Astrocyte (in vitro differentiated cells and primary cell): ENCODE measurements around the gene IMMP2L. TPM values are rescaled to one million over a fixed set of nuclear protein-coding genes. Genes with fewer than 3 reads are reported as not detected.
"Not testable (repeated sequence)": the region's sequence is repeated elsewhere in the genome, so short reads cannot be mapped to it uniquely, and the experiment has no call there.

Source experiments
- DNase-seq: peaks from one replicate; pipeline ENCODE4 v3.0.0-alpha.2; 2010; ENCODE audit warnings: low read depth
- FAIRE-seq: peaks from 2 replicates; lab custom pipeline; 2011; peaks lifted over from hg19 to GRCh38; lab: Jason Lieb, UNC
- H2AFZ ChIP-seq: 2 replicates; pipeline ENCODE4 v1.6.0; 2012; ENCODE audit warnings: low read depth, low read length, inconsistent platforms
- H3K27ac ChIP-seq: 2 replicates; pipeline ENCODE4 v1.5.1; 2011; ENCODE audit warnings: low read depth, low read length, inconsistent platforms
- H3K27me3 ChIP-seq: 2 replicates; pipeline ENCODE4 v1.6.0; 2011; ENCODE audit warnings: low read length, inconsistent platforms; ENCODE audit not compliant: insufficient read depth
- H3K36me3 ChIP-seq: 2 replicates; pipeline ENCODE4 v1.5.1; 2011; ENCODE audit warnings: low read length, inconsistent platforms; ENCODE audit not compliant: insufficient read depth
- H3K4me1 ChIP-seq: 2 replicates; pipeline ENCODE4 v1.5.1; 2011; ENCODE audit warnings: low read length, inconsistent platforms; ENCODE audit not compliant: insufficient read depth
- H3K4me2 ChIP-seq: 2 replicates; pipeline ENCODE4 v1.6.0; 2012; ENCODE audit warnings: low read length, inconsistent platforms
- H3K4me3 ChIP-seq: 2 replicates; pipeline ENCODE4 v1.5.1; 2011; ENCODE audit warnings: low read depth, mild to moderate bottlenecking, low read length, inconsistent platforms; ENCODE audit not compliant: insufficient read depth
- H3K79me2 ChIP-seq: 2 replicates; pipeline ENCODE4 v1.6.0; 2012; ENCODE audit warnings: mild to moderate bottlenecking, low read length, inconsistent platforms; ENCODE audit not compliant: insufficient read depth
- H3K9ac ChIP-seq: 2 replicates; pipeline ENCODE4 v1.6.0; 2012; ENCODE audit warnings: mild to moderate bottlenecking, low read length, inconsistent platforms
- H3K9me3 ChIP-seq: 2 replicates; pipeline ENCODE4 v1.5.1; 2012; ENCODE audit warnings: low read depth, mild to moderate bottlenecking, low read length, inconsistent platforms; ENCODE audit not compliant: insufficient read depth
- H4K20me1 ChIP-seq: 2 replicates; pipeline ENCODE4 v1.6.0; 2012; ENCODE audit warnings: low read length, inconsistent platforms; ENCODE audit not compliant: insufficient read depth
- H3K27ac Mint-ChIP-seq: one replicate; pipeline ENCODE4 v1.8.0; 2021; ENCODE audit warnings: mild to moderate bottlenecking, mixed read lengths; ENCODE audit not compliant: unreplicated experiment
- H3K27me3 Mint-ChIP-seq: one replicate; pipeline ENCODE4 v1.8.0; 2021; ENCODE audit warnings: low read depth, mixed read lengths; ENCODE audit not compliant: unreplicated experiment
- H3K36me3 Mint-ChIP-seq: one replicate; pipeline ENCODE4 v1.8.0; 2021; ENCODE audit warnings: low read depth, mixed read lengths; ENCODE audit not compliant: unreplicated experiment
- H3K4me1 Mint-ChIP-seq: one replicate; pipeline ENCODE4 v1.8.0; 2021; ENCODE audit warnings: low read depth, mixed read lengths; ENCODE audit not compliant: unreplicated experiment
- H3K4me3 Mint-ChIP-seq: one replicate; pipeline ENCODE4 v1.8.0; 2021; ENCODE audit warnings: mild to moderate bottlenecking, moderate library complexity, mixed read lengths; ENCODE audit not compliant: unreplicated experiment
- H3K9me3 Mint-ChIP-seq: one replicate; pipeline ENCODE4 v1.8.0; 2021; ENCODE audit warnings: mild to moderate bottlenecking, mixed read lengths; ENCODE audit not compliant: unreplicated experiment
- EZH2 ChIP-seq: IDR thresholded peaks from 2 replicates; pipeline ENCODE4 v1.6.1; 2012; ENCODE audit warnings: mild to moderate bottlenecking, low read length, inconsistent platforms; ENCODE audit not compliant: insufficient read depth
- total RNA-seq: library from RNA; stranded (reverse); gene quantifications from 2 replicates; pipeline ENCODE4 v1.2.1, GENCODE V29; 2021
- TF ChIP-seq, protein P1 (sequence below): IDR thresholded peaks from 2 replicates; pipeline ENCODE4 v1.5.1; 2011; ENCODE audit warnings: low read depth, mild to moderate bottlenecking, inconsistent platforms, low read length, moderate library complexity; ENCODE audit not compliant: insufficient read depth

IMMP2L gene
- total RNA-seq, 1 donor from 2014 or later, result 13.8 TPM

DNA sequence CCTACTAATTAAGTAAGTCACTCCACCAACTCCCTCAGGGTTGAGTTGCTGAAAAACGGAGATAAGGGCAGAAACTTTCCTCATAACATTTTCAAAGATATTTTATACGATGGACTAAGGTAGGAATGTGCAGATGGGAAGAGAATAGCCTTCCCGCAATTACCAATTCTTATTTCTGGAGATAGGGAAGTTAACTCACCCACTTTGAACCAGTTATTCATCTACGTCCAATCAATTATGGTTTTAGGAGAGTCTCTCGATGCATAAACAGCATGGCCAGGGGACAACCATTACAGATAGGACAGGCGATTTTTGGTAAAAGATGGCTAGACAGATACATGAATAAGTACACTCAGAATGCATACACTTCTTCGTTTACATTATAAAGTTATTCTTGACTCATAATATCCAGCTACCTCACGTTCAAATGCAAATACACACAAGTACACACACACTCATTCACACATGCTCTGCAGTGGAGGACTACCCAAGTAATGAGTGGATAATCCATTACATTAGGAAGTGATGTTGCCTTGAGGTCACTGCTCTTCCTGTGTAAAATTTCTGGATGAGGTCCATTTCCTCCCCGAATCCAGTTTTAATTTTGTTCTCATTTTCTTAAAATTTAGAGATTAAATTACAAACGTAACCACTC lies 25.2 kb upstream of the IMMP2L start:
- peaks cover 4% of the 10 kb centered on the region for H3K4me1 Mint-ChIP-seq
- no peaks in the 10 kb centered on the region for H3K79me2 ChIP-seq

DNA sequence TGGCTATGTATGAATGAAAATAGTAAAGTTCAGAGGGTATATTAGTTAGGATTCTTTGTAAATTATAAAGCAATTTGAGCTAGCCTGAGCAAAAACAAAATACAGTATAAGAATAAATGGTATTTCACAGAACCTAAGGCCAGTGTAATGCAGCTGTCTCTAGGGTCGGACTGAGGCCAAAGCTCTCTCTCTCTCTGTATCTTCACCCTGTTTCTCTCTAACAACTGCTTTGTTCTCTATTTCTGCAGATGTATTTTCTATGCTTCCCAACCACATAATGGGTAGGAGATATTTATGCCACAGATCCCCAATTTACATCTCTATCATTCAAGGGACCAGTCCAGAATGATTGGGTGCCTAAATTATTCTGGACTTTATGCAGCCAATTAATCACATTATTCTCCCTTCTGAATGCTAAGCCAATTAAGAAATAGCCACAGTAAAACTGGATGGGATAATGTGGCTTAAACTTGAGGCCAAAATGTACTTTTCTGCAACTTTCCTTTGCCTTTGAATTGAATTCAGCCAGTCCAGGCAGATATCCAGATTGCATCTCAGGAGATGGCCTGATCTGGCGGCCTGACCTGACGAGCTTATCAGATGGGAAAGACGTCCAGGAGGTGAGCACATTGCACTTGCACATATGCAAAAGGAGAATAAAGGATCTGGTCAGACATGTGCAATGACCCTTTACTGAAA lies 24.6 kb upstream of the IMMP2L start:
- Histone ChIP-seq H3K27ac (no peak overlapping the region), H4K20me1 (no peaks in the 10 kb centered on the region), H3K4me3 (no peak overlapping the region), H3K4me2 (no peak overlapping the region), H3K9me3 (no peaks in the 10 kb centered on the region), H3K9ac (no peak overlapping the region), H3K27me3 (no peaks in the 10 kb centered on the region), H3K4me1 (no peaks in the 10 kb centered on the region), H3K36me3 (no peaks in the 10 kb centered on the region), H3K79me2 (no peaks in the 10 kb centered on the region), H2AFZ (no peak overlapping the region)
- Mint-ChIP-seq H3K27me3 (no peaks in the 10 kb centered on the region), H3K4me1 (peaks cover 4% of the 10 kb centered on the region), H3K36me3 (no peaks in the 10 kb centered on the region), H3K9me3 (no peaks in the 10 kb centered on the region), H3K27ac (no peak overlapping the region), H3K4me3 (no peak overlapping the region)
- TF ChIP-seq, protein P1, sequence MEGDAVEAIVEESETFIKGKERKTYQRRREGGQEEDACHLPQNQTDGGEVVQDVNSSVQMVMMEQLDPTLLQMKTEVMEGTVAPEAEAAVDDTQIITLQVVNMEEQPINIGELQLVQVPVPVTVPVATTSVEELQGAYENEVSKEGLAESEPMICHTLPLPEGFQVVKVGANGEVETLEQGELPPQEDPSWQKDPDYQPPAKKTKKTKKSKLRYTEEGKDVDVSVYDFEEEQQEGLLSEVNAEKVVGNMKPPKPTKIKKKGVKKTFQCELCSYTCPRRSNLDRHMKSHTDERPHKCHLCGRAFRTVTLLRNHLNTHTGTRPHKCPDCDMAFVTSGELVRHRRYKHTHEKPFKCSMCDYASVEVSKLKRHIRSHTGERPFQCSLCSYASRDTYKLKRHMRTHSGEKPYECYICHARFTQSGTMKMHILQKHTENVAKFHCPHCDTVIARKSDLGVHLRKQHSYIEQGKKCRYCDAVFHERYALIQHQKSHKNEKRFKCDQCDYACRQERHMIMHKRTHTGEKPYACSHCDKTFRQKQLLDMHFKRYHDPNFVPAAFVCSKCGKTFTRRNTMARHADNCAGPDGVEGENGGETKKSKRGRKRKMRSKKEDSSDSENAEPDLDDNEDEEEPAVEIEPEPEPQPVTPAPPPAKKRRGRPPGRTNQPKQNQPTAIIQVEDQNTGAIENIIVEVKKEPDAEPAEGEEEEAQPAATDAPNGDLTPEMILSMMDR, result no peak
- no peak for TF ChIP-seq EZH2
- DNase-seq (no peak), FAIRE-seq (no peak)

More for the DNA sequence above, 25.2 kb upstream of the IMMP2L start:
- Histone ChIP-seq H3K4me2 (no peak overlapping the region), H3K4me3 (no peak overlapping the region), H2AFZ (no peak overlapping the region), H3K36me3 (no peaks in the 10 kb centered on the region), H3K9me3 (no peaks in the 10 kb centered on the region), H3K27me3 (no peaks in the 10 kb centered on the region), H4K20me1 (no peaks in the 10 kb centered on the region), H3K4me1 (no peaks in the 10 kb centered on the region), H3K9ac (no peak overlapping the region), H3K27ac (no peak overlapping the region)
- Mint-ChIP-seq H3K4me3 (no peak overlapping the region), H3K27me3 (no peaks in the 10 kb centered on the region), H3K9me3 (no peaks in the 10 kb centered on the region), H3K27ac (no peak overlapping the region), H3K36me3 (no peaks in the 10 kb centered on the region)
- DNase-seq (no peak), FAIRE-seq (no peak)
- TF ChIP-seq, protein P1, result no peak
- TF ChIP-seq EZH2, result no peak

DNA sequence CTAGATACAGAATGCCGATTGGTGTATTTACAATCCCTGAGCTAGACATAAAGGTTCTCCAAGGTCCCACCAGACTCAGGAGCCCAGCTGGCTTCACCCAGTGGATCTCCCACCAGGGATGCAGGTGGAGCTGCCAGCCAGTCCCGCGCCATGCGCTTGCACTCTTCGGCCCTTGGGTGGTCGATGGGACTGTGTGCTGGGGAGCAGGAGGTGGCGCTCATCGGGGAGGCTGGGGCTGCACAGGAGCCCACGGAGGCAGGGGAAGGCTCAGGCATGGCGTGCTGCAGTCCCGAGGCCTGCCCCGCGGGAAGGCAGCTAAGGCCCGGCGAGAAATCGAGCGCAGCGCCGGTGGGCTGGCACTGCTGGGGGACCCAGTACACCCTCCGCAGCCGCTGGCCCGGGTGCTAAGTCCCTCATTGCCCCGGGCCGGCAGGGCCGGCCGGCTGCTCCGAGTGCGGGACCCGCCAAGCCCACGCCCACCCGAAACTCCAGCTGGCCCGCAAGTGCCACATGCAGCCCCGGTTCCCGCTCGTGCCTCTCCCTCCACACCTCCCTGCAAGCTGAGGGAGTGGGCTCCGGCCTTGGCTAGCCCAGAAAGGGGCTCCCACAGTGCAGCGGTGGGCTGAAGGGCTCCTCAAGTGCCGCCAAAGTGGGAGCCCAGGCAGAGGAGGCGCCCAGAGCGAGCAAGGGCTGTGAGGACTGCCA lies 19.6 kb upstream of the IMMP2L start:
- not testable (repeated sequence) for H3K9me3 Mint-ChIP-seq, H3K4me2 ChIP-seq, H3K27ac Mint-ChIP-seq, H2AFZ ChIP-seq, H3K27ac ChIP-seq, H3K27me3 ChIP-seq, H3K27me3 Mint-ChIP-seq, H3K9me3 ChIP-seq, H3K79me2 ChIP-seq, H3K4me1 Mint-ChIP-seq, FAIRE-seq, H3K4me3 Mint-ChIP-seq, DNase-seq, H3K4me3 ChIP-seq, H4K20me1 ChIP-seq, H3K36me3 ChIP-seq, H3K36me3 Mint-ChIP-seq, H3K9ac ChIP-seq, H3K4me1 ChIP-seq

DNA sequence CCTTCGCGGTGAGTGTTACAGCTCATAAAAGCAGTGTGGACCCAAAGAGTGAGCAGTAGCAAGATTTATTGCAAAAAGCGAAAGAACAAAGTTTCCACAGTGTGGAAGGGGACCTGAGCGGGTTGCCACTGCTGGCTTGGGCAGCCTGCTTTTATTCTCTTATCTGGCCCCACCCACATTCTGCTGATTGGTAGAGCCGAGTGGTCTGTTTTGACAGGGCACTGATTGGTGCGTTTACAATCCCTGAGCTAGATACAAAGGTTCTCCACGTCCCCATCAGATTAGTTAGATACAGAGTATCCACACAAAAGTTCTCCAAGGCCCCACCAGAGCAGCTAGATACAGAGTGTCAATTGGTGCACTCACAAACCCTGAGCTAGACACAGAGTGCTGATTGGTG lies 18.9 kb upstream of the IMMP2L start:
- H3K4me1 Mint-ChIP-seq, H3K4me2 ChIP-seq, H3K9ac ChIP-seq, H3K27ac Mint-ChIP-seq, H3K27me3 Mint-ChIP-seq, H3K9me3 Mint-ChIP-seq, H3K9me3 ChIP-seq, H3K4me1 ChIP-seq, FAIRE-seq, H3K27ac ChIP-seq, H4K20me1 ChIP-seq, H3K36me3 ChIP-seq, H3K79me2 ChIP-seq, DNase-seq, H3K27me3 ChIP-seq, H3K4me3 Mint-ChIP-seq, H3K36me3 Mint-ChIP-seq, H2AFZ ChIP-seq, H3K4me3 ChIP-seq: not testable (repeated sequence)
